GM19463 (cell line): ENCODE results near the gene IDH3B.
"Not testable (repeated sequence)": the region's sequence is repeated elsewhere in the genome, so short reads cannot be mapped to it uniquely, and the experiment has no call there.

Experiments used
- ATAC-seq: cut with Tn5 transposase; IDR thresholded peaks from one replicate; pipeline ENCODE4 v1.9.1; 2021; ENCODE audit warnings: mild to moderate bottlenecking, moderate library complexity; ENCODE audit not compliant: unreplicated experiment

The IDH3B gene

DNA sequence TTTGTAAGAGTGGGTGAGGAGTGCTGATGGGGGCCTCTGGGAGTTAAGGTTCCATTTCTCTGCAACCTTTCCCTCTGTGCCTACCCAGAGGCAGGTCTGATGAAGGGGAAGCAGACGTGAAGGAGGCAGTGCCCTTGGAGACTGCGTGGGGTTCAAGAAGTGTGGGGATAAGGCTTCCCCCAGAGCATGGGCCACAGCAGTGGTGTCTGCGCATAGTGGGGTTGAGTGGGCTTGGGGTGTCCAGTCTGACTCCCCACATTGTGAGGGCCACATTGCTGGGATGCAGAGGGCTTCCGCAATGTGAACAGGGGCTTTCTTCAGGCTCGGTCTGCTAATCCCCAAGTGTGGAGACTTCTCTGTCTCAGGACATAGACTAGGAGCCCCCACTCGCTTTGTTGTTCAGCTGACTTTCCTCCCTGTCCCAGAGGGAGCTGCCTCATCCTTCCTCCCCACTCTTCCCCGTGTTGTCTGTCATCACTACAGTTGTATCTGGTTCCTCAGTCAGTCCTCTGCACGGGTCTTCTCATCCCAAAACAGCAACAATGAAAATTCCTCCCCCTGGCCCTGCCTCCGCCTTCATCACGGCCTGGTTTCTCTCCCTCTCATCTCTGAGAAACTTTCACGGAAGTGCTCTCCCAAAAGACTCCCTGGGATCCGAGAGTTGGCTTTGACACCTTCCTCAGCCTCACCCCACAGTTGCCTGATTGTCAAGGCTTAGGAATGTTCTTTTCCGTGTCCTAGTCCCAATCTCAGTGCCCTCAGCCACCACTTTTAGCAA lies 31.4 kb upstream of the IDH3B start:
- no peak for ATAC-seq

DNA sequence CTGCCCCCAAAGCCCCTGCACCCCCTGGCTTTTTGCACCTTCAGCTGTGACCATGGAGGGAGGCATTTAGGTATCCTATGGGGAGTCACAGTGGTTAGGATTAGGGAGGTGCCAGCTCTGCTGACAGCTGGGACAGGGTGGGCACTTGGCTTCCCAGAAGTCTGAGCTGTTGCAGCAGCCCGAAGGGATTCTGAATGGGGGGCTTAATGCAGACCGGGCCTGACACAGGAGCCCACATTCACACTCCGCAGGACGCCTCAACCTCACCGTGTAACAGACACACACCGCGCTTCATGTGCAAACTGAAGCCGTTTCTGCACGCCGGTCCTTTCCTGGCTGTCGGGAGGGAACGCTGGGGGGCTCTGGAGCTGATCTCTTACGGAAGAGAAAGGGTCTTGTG lies 30.5 kb upstream of the IDH3B start:
- no peak for ATAC-seq

DNA sequence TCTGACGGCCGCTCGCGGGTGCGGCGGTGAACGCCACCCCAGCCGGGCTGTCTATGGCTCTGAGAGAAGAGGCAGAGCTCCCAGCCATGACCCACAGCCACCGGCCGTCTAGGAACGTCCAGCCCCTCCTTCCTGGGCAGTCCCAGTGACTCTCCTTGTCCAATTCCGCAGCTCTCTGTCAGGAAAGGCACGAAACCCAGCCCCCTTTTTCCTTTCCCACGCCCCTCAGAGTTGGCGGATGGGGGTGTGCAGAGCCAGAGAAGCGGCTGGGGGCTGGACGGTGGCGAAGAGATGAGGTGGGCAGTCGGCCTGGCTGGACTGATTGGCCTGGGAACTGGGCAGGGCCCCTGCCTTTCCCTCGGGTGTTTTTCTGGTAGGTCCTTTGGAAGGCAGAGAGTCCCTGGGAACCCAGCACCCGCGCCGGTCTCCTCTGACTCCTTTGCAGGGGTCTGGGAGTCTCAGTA lies 30.0 kb upstream of the IDH3B start:
- no peak for ATAC-seq

DNA sequence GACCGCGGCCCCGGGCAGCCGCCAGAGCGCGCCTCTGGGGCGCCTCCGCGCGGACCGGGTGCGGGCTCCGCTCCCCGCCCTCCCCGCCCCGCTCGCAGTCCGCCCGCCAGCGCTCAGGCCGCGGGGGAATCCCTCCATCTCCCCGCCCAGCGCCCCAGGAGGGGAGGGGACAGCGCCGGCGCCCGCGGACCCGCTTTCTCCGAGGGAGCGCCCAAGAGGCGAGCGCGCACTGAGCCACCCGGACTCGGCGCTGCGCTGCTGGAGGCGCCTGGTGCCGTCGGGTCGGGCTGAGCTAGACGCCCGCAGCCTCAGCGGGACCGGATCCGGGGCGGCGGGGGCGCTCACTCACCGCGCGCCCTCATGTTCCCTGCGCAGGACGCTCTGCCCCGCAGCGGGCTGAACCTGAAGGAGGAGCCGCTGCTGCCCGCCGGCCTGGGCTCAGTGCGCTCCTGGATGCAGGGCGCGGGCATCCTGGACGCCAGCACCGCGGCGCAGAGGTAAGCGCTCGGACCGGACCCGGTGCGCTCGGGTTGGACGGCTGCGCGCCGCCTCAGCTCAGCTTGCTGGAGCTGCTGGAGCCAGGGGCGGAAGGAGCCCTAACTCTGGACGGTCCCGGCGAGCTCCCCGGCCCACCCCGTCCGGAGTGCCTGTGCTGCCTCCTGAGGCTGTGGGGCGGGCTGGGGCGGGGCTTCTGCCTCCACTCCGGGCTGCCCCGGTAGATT lies 29.4 kb upstream of the IDH3B start:
- no peak for ATAC-seq

DNA sequence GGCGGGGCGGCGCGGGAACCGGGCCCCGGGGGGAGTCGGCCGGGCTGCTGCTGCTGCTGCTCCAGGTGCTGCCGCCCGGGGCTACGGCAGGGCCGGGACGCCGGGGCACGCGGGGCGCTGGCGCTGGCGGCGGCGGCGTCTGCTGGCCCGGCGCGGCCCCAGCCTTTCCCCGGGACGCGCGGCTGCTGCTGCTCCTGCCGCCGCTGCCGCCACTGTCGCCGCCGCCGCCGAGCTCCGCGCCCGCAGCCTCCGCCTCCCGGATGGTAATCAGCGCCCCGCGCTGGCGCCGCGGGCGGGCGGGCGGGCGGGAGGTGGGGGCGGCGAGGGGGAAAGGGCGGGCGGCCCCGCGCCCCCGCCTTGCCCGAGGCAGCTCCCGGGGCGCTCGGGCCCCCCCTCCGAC lies 28.9 kb upstream of the IDH3B start:
- ATAC-seq: no peak

DNA sequence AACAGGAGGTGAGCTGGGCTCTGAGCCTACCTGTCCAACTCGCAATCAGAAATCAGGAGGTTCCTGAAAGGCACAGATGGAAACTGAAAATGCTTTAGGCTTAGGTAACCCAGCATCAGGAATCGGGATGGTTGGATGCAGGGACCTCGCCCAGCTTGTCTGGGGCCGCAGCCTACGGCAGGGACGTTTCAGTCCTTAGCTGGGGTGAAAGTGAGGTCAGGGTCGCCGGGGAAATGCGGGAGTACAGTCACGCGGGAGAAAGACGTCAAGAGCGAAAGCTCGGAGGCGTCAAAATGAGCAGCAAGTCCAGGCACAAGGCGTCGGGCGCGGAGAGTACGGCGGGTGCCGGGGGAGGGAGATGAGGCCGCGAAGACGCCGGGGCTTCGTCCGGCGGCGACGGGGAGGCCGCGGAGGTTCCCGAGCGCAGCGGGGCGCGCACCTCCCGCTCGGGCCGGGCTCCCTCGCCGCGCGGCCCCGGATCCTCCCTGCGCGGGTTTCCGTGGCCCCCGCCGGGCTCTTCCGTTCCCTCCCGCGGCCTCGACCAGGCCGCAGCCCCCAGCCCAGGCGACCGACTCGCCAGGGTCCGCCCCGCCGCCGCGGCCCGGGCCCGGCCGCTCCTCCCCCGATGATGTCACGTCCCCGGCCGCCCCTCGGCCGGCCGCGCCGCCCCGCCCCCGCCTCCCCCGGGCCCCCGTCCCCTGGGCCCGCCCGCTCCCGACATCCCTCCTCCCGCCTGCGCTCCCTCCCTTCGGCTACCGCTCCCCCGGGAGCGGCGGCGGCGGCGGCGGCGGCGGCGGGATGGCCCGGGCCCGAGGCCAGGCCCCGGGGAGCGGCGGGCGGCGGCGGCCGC lies 28.2 kb upstream of the IDH3B start, which contains the start of gene EBF4:
EBF4 (plus strand) TSS at position 745 of the 850 bp plus-strand sequence. CDS start 866 bp downstream, outside the sequence.
- ATAC-seq: no peak

DNA sequence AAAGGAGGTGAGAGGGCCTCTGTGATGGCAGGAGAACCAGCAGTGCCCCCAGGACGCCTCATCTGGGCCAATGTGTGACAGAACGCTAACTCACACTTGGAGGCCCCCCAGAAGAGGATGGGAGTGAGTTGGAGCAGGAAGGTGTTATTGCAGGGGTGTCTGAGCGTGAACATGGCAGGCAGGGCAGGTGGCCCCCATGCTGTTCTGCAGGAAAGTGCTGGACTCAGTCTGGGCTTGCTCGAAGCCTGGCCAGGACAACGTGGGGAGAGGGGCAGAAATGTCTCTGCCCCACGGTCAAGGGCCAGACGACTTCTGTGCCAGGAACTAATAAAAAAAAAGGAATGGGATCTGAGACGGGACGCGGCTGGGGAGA lies 27.6 kb upstream of the IDH3B start:
- ATAC-seq: no peak

DNA sequence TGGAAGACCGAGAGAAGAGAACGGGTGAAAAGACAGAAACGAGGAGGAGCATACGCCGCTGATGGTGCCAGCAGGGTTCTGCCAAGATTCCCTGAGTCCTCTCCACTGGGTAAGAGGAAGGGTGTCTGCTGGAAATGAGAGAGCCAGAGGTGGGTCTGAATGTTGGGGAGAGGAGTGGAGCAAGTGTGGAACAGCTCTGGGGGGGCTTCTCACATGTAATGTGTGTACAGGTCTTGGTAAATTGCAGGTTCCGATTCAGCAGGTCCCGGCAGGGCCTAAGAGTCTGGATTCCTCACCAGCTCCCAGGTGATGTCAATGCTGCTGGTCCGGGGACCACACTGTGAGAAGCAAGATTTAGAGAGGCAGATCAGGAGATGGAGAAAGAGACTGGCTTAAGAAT lies 27.1 kb upstream of the IDH3B start:
- ATAC-seq: no peak

DNA sequence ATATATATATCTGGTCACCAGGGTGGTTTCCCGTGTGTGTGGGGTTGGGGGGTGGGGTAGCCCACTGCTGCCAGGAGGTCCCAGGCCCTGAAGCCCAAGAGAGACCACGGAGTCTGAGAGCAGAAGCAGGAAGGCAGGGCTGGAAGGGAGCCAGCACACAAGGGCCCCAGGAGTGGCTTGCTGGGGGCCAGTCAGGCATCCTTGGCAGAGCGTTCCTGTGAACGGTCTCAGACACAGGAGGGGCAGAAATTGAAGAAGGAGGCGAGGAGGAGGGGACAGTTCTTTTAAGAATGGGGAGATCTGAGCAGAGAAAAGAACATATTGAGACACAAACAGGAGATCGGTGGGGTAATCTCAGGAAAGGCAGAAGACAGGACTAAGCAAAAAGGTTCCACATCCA lies 26.7 kb upstream of the IDH3B start:
- no peak for ATAC-seq

DNA sequence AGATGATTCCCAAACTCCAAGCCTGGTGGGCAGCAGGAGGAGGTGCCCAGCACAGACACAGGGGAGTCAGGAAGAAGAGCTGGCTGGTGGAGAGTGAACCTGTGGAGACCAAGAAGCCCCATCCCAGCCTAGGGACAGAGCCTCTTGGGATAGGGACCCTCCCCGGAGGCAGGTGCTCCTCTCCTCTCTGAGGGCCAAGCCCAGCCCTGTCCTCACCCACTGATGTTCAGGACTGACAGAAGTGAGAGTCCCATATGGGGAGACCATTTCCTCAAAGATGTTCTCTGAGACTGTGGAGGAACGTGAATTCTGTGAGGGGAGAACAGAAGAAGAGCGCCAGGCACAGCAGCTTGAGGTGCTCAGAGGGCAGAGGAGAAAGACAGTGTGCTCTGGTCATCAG lies 26.2 kb upstream of the IDH3B start:
- ATAC-seq: no peak

DNA sequence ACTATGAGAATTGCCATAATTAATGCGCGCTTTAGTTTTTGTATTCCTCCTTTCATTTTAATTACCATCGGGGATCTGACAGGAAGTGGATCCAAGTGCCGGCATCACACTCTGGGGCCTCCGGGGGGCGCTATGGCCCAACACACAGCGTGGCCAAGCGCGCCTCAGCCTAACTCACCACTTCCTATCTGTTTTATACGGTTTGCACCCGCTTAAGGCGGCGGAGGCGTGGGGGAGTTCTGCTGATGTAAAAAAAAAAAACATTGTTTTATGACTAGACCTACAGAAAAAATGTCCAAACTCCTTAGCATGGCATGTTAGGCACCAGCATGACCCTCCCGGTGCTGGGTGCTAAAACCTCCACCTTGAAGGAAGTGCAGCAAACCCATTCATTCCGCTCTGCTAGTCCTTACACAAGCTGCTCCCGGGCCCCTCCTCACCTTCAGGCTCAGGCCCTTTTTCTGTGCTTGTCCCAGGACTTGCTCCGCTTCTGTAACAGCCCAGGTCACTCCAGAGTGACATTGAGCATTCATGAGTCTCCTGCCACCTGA lies 24.1 kb upstream of the IDH3B start:
- ATAC-seq: no peak

DNA sequence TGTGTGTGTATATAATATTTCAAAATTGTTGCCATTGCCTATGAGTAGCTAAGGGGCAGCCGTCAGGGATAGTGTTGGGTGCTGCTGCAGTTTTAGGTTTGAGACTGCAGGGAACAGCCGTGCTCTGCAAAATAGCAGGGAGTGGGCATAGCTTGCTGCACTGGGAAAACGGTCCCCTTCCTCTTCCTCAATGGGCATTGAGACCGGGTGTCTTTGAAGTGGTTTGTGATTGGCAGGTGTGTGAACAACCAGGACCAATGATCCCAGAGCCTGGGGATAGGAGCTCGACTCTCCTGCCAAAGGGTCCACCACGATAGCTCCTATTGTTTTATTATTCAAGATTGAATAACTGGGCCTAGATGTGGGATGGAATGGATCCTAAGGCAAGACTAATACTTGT lies 23.5 kb upstream of the IDH3B start:
- no peak for ATAC-seq

DNA sequence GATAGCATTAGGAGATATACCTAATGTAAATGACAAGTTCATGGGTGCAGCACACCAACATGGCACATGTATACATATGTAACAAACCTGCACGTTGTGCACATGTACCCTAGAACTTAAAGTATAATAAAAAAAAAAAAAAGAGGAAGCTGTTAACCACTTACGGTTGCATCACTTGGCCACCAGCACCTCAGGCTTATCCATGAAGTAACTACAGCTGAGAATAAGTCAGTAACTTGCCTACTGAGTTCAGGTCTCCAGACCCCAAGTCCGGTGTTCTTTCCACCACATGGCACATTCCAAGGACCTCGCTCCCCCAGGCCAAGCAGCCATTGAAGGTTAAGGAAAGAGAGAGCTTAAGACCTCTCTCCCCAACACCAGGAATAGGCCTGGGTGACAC lies 20.8 kb upstream of the IDH3B start:
- not testable (repeated sequence) for ATAC-seq

DNA sequence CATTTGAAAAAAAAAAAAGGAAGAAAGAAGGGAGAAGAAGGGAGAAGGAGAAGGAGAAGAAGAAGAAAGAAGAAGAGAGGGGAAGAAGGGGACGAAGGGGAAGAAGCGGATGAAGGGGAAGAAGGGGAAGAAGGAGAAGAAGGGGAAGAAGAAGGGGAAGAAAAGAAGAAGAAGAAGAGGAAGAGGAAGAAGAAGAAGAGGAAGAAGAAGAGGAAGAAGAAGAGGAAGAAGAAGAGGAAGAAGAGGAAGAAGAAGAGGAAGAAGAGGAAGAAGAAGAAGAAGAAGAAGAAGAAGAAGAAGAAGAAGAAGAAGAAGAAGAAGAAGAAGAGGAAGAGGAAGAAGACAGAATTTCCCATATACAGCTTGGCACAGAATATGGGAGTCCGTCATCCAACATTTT lies 18.0 kb upstream of the IDH3B start:
- not testable (repeated sequence) for ATAC-seq

DNA sequence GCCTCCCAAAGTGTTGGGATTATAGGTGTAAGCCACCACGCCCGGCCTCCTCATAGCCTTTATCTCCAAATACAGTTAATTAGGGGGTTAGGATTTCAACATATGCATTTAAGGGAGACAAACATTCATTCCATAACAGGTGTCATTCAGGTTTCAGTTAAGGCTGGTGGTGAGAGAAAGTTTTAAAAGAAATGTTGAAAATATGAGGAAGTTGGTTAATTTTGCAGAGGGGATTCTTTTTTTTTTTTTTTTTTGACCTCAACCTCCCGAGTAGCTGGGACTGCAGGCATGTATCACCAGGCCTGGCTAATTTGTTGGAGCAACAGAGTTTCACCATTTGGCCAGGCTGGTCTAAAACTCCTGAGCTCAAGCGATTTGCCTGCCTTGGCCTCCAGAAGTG lies 16.0 kb upstream of the IDH3B start:
- no peak for ATAC-seq

DNA sequence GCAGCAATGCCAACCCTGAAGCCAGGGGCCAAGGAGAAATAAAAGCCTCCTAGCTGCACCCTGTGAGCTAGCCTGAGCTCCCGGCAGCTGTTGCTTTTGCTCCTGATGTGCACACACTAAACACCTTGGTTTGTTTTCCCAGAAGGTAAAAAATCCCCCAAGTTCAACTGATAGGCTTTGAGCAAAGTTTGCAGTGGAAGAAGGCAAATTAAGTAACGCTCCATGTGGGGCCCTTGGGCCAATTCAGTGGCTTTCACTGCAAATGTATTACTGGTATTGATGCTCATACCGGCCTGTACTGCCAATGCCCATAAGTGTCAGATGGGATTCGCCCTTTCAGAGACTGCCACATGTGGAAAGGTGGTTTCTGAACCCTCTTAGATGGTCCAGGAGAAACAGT lies 9.4 kb upstream of the IDH3B start:
- no peak for ATAC-seq

DNA sequence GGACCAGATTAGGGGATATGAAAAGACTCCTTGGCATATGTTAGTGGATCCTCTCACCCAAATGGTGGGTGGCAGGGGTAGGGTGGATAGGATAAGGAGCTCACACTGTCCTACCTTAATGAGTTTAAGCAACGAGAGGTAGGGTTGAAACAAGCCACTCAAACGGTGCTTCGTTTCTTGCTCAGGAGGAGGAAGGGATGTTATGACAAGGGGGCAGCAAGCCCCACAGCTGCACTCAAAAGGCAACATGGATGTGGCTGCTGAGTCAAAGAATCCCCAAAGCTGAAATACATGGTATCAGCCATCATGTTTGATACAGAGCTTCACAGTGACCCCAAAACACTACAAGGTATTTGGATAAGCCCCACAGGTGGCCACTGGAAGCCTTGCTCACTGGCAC lies 8.4 kb upstream of the IDH3B start:
- ATAC-seq: no peak

DNA sequence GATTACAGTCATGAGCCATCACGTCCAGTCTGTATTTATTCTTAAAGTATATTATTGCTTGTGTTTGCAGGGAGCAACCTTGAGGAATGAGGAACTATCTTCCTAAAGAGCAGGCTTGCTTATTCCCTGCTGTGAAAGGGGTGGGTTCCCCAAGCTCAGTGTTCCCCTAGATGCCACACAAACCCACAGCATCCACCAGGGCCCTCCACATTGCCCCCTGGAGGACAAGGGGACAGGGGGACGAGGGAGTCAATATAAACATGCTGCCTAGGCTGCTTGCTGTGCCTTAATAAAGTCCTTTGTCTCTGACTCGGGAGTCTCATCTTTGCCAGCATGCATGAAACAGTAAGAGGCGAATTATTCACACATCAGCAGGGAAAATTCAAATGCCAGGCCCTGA lies 8.0 kb upstream of the IDH3B start:
- no peak for ATAC-seq

DNA sequence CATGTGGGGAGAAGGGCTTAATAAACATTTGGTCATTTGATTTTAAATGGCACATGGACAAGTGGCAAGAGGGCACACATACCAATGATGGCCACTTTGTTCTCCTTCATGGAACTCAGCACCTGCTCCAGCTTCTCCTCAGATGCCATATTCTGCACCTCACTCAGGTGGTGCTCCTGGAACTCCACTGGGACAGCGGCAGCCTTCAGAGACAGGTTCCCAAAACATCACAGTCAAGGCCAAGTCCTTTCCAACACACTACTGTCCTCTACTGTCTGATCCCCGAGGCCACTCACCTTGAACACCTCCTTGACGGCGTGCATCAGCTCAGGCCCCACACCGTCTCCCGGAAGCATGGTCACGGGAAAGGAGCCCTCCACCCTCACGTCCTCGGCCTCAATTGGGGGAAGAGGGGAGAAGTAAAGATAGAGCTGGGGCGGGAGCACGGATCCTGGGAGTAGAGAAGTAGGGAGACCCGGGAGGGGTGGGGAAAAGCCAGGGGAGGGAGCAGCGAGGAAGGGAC lies 591 bp downstream of the IDH3B start:
- no peak for ATAC-seq

DNA sequence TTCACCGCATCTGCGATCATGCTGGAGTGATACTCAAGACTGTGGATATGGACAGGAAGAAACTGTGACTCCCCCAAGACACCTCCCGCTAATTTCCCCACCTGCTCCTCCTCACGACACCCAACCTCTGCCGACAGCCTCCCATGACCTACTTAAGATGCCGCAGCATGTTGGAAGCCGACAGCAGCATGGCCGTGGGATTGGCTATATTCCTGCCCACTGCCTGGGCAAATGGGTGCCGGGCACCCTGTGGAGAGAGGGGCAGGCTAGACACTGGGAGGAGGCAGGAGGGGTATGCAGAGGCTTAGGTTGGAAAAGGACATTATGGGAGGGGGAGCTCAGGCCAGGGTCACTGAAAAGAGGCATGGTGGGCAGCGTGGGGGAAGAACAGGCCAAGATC lies 4.5 kb downstream of the IDH3B start:
- no peak for ATAC-seq
